NCI-H2107 treated with DMSO at 0.1 percent for 48 hours (cell line): ENCODE measurements around the gene CCDC8.
"Not testable (repeated sequence)": the region's sequence is repeated elsewhere in the genome, so short reads cannot be mapped to it uniquely, and the experiment has no call there.

ENCODE experiments used
- DNase-seq: peaks from one replicate; lab custom pipeline; 2025; ENCODE audit not compliant: unreplicated experiment; lab: John Stamatoyannopoulos, UW

Gene CCDC8, protein sequence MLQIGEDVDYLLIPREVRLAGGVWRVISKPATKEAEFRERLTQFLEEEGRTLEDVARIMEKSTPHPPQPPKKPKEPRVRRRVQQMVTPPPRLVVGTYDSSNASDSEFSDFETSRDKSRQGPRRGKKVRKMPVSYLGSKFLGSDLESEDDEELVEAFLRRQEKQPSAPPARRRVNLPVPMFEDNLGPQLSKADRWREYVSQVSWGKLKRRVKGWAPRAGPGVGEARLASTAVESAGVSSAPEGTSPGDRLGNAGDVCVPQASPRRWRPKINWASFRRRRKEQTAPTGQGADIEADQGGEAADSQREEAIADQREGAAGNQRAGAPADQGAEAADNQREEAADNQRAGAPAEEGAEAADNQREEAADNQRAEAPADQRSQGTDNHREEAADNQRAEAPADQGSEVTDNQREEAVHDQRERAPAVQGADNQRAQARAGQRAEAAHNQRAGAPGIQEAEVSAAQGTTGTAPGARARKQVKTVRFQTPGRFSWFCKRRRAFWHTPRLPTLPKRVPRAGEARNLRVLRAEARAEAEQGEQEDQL

DNA sequence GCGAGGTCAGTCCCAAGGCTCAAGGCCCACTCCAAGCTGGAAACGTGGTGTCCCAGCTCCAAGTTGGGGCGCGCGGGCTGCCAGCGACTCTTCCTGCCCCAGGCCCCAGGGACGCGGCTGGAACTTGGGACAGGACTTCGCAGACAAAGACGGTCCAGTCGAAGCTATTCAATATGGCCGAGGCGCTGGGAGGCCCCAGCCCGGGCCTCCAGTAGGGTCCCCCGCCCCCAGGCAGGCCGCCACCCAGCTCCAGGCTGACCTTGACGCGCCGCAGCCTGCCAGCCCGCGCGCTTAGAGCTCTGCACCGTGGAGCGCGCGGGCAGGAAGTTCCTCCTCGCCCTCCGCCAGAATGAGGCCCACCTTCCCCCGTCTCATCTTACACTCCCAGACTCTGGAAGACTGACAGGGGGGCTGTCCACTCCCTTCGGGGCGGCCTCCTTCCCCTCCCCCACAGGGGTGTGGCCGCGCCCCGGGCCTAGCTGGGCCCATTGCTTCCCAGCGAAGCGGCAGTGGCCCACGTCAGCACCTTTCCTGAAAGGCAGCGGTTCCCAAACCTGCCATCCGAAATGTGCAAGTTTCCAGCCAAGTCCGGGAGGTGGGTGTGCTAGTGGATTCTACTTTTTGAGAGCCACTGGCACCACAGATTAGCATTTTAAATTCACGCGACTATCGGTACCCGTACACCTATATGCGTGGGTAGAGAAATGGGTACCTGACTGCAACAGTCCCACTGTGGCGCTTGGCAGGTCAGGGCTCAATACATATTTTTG is at the start of gene CCDC8:
Gene CCDC8 (minus strand): TSS at position 303 of the 770 bp plus-strand sequence. CDS start 754 bp downstream, outside the sequence.
- DNase-seq = no peak

DNA sequence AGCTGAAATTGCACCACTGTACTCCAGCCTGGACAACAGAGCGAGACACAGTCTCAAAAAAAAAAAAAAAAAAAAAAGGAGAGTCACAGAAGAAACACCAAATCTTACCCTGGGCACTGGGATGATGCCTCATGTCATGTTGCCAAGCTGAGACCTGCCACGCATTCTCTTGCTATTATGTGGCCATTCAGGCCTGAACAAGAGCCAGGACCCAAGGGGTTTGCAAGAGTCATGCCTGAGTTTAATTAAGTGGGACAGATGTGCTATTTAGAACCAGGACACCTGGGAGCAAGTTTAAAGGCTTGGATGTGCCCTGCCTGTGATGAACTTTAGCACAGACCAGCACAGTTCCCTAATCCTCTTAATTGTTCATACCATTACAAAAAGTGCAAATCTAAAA is 48.2 kb upstream of the CCDC8 start:
- DNase-seq = no peak

DNA sequence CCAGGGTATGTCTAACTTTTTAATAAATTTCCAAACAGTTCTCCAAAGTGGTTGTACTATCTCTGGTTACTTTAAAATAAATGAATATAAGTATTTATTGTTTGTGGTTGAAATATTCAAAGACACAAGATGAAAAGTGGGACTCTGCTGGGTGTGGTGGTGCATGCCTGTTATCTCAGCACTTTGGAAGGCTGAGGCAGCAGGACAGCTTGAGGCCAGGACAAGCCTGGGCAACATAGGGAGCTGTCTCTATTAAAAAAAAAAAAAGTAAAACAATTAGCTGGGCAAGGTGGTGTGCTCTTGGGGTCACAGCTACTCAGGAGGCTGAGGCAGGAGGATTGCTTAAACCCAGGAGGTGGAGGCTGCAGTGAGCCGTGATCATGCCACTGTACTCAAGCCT is 47.6 kb upstream of the CCDC8 start:
- DNase-seq = no peak

DNA sequence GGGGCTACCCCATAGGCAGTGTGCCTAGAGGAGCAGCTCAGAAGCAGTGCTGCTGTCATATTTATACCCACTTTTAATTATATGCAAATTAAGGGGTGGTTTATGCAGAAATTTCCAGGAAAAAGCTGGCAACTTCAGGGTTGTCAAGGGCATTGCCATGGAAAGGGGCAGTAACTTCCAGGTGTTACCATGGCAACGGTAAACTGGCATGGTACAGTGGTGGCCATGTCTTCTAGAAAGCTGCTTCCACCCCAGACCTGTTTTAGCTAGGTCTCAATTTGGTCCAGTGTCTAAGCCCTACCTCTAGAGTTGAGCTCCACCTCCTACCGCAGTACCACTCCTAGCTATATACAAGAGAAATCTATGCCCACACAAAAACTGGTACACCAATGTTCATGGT is 46.7 kb upstream of the CCDC8 start:
- DNase-seq = no peak

DNA sequence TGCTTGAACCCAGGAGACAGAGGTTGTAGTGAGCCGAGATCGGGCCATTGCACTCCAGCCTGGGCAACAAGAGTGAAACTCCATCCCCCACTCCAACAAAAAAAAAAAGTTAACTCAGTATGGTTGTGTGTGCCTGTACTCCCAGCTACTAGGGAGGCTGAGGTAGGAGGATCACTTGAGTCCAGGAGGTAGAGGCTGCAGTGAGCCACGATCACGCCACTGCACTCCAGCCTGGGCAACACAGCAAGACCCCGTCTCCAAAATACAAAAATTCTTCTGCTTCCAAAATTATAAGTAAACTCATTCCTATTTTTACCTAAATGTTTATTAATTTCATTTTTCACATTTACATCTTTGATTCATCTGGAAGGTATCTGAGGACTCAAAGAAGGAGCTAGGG is 43.6 kb upstream of the CCDC8 start:
- no peak for DNase-seq

DNA sequence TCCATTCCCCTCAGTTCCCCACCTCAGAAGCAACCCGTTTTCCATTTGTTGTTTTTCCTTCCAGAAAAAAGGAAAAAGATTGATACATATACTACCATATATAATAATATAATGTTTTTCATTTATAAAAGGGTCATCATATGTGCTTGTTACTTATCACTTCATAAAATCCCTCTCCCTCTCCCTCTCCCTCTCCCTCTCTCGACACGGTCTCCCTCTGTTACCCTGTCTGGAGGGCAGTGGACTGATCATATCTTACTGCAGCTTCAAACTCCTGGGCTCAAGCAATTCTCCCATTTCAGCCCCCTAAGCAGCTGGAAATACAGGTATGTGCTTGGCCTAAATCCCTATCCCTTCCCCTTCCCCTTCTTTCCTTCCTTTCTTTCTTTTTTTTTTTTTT is 40.9 kb upstream of the CCDC8 start:
- DNase-seq = no peak

DNA sequence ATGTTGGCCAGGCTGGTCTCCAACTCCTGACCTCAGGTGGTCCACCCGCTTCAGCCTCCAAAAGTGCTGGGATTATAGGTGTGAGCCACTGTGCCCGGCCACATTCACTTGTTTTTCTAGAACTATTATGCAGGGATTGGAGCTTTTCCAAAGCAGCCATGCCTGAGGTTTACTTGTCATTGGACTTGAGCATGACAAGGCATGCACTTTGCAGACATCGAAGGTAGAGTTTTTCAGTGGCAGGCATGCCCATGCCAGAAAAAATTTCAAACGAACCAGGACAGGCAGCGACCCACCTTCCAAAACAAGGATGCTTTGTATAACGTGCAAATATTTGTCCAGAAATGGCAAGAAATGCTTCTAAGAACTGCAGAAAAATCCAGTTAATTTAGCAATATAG is 40.3 kb upstream of the CCDC8 start:
- DNase-seq = no peak

DNA sequence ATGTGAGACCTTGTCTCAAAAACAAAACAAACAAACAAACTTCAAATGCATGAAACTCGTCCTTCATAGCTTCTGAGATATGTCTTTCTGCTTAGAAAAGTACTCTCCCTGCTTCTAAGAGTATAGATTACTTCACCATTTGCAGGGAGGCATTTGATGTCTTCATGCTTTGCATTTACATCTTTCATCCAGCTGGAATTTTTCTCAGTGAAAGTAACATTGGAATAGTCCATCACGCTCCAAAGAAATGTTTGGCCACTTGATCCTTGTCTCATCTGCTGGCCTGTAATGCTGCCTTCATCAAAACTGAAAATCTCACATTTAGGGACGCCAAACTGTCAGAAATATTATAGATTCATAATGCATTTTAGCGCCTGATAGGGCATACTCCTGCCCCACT is 38.8 kb upstream of the CCDC8 start:
- no peak for DNase-seq

DNA sequence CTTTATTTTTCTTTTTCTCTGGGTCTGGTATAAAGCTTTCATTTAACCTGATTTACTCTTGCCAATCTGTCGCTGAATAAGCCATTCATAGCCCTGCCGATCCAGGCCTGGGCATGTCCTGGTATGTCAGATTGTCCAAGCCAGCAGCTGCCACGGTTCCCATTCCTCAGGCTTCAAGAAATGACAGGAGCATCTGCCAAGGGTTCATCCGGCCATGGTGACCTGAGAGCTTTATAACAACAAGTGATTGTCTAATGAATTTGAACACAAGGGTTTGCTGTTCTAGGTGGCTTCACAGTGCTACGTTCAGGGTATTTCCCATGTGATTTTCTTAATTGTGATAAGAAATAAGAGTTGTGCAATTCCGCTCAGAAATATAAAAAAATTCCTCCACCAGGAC is 38.0 kb upstream of the CCDC8 start:
- no peak for DNase-seq

DNA sequence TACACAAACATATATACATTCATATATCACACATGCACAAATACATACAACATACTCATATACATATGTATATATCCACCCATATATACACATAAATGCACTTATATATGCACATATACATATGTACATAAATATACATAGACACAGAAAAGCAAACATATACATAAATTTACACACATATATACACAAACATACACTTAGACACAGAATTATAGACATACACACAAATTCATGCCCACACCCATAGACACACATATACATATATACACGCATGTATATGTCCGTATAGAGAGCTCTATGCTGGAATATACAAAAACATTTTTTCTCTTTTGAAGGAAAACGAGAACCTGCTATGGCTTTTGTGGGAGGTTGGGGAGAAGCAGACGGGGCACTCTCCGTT is 37.4 kb upstream of the CCDC8 start:
- DNase-seq = no peak

DNA sequence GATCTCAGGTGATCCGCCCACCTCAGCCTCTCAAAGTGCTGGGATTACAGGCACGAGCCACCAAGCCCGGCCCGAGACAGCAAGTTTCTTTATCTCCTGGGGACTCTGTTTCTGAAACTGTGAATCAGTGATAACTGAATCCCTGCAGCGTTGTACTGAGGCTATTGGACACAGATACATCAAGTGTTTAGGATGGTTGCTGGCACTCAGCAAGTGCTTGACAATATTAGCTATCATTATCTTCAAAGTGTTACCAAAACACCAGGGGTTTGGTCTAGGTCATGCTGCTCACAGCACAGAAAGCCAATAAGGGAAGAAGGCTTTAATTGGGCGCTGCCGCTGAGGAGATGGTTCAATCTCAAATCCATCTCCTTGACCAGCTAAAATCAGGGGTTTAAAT is 35.9 kb upstream of the CCDC8 start:
- no peak for DNase-seq

DNA sequence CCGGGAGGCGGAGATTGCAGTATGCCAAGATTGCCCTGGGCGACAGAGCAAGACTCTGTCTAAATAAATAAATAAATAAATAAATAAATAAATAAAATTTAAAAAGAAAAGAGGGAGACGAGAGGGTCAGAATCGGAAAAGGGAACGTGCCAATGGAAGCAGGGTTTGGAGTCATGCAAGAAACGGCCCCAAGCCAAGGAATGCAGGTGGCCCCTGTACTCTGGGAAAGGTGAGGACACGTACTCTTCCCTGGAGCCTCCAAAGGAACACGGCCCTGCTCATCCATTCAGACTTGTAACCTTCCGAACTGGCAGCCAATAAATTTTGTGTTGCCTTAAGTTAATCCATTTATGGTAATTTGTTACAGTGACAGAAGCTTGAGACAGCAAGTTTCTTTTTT is 35.2 kb upstream of the CCDC8 start:
- DNase-seq = no peak

DNA sequence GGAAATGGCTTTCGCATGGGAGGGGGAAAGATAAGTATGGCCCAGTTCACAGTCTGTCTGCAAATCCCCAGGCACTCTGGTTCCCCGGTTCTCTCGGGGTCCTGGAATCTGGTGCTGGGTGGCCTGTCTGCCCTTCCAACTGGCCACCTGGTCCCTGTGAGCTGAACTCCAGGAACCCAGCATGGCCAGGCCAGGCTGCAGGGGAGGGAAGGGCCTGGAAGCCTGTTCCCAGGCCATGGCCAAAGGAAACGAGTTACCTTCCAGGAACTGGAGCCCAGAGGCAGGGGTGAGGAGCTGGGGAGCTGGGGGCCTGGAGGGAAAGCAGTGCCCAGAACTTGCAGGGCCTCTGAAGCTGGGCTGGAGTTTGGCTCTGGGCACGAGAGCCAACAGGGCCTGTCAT is 34.5 kb upstream of the CCDC8 start:
- no peak for DNase-seq

DNA sequence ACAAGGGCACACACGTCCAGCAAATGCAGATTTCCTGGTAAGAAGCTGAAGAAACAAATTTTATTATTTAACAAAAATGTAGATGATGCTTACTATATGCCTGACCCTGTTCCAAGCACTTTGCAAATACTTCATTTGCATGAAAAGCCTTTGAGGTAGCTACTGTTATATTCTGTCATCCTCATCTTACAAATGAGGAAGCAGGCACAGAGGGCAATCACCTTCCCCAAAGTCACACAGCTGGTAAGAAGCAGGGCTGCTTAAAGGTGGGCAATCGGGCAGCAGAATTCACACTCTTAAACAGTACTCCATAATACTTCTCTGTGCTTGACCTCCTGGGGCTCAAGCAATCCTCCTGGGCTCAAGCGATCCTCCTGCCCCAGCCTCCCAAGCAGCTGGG is 33.6 kb upstream of the CCDC8 start:
- no peak for DNase-seq

DNA sequence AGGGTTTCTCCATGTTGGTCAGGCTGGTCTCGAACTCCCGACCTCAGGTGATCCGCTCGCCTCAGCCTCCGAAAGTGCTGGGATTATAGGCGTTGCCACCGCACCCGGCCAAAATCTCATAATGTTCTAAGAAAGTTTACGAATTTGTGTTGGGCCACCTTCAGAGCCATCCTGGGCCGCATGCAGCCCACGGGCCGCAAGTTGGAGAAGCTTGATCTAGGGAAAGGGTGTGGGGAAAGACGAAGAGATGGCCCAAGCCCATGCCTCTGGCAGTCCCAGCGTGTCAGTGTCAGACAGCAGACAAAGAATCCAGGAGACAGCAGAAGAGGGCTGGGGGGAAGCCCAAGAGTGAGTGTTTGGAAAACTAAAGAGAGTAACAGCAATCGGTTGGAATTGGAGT is 32.7 kb upstream of the CCDC8 start:
- no peak for DNase-seq

DNA sequence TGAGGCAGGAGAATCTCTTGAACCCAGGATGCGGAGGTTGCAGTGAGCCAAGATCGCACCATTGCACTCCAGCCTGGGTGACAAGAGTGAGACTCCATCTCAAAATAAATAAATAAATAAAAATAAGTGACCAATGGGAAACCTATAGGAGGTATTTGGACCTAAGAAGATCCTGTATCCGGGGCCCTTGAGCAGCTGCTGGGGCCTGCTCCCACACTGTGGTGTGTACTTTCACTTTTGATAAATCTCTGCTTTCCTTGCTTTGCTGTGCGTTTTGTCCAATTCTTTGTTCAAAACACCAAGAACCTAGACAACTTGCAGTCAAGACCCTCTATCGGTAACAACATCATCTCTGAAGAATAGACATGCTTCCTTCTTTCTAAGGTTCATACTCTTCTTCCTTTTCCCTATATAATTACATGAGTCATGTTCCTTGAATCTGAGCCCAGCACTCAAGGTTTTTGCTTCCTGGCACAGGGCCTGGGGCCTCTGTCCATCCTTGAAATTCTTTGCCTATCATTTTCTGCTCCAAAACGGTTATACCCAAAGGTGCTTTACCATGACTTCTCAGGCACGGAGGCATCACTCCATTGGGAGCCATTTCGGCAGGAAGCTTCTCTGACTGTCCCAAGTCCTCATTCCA is 29.6 kb upstream of the CCDC8 start:
- DNase-seq = no peak

DNA sequence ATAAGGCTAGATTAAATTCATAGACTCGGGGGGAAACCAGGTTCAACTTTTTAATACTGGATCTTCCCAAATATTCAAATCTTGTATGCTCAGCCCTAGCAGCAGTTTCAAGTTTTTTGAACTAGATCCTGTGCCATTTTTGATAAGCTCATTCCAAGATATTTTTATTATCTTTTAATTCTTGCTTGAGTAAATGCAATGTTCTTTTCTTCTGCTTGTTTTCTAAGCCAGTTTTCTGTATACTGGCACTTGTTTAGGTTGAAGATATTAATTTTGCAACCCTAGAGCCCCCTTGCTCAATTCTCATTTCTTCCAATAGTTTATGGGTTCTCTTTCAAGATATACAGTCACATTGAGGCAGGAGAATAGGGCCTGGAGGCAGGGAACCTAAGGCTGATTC is 28.5 kb upstream of the CCDC8 start:
- DNase-seq = no peak

DNA sequence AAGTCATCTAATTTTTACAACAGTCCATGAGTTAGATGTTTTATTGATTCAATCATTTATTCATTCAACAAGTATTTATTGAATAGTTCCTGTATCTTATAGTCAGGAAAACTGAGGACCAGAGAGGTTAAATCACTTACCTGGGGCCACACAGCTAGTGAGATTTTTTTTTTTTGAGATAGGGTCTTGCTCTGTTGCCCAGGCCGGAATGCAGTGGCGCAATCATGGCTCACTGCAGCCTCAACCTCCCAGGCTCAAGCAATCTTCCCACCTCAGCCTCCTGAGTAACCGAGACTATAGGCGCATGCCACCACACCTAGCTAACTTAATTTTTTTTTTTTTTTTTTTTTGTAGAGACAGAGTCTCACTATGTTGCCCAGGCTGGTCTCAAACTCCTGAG is 22.3 kb upstream of the CCDC8 start:
- DNase-seq = not testable (repeated sequence)

DNA sequence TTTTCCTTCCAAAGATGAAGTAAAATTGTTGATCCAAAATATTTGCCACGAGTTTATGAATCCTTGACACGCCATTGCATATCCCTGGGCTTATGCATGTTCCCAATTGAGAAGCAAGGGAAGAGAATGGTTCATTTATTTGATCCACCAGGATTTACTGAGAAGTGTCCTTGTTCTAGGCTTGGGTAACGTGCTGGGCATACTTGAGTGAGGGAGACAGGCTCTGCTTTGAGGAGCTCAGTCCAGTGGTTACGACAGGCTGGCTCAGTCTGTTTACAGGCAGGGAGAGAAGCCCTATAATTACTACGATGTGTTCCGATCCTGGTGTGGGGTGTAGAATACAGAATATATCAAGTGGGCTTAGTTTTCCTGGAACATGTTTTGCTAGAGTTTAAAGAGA is 21.6 kb upstream of the CCDC8 start:
- DNase-seq = no peak

DNA sequence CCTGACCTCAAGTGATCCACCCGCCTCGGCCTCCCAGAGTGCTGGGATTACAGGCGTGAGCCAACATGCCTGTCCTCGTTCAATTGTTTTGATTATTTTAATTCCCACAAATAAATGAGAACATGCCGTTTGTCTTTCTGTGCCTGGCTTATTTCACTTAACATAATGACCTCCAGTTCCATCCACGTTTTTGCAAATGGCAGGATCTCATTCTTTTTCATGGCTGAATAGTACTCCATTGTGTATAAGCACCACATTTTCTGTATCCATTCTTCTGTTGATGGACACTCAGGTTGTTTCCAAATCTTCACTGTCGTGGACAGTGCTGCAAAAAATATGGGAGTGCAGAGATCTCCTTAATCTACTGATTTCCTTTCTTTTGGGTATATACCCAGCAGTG is 20.1 kb upstream of the CCDC8 start:
- DNase-seq = not testable (repeated sequence)

DNA sequence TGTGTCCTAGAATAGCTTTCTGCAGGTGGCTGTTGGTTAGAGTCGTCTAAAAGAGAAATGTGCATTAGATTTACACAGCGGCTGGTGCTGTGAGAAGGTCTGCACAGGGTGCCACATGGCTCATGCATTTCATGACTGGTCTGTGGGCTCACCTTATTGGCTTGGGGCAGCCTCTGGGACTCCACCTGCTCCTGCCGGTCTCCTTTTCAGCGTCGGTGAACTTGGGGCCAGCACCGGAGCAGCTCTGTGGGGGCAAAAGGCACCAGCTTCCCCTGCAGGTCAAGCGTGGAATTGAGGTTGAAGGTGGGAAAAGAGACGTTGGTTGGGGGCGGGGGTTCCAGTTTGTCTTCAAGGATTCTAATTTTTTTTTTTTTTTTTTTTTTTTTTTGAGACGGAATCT is 18.5 kb upstream of the CCDC8 start:
- DNase-seq = no peak

DNA sequence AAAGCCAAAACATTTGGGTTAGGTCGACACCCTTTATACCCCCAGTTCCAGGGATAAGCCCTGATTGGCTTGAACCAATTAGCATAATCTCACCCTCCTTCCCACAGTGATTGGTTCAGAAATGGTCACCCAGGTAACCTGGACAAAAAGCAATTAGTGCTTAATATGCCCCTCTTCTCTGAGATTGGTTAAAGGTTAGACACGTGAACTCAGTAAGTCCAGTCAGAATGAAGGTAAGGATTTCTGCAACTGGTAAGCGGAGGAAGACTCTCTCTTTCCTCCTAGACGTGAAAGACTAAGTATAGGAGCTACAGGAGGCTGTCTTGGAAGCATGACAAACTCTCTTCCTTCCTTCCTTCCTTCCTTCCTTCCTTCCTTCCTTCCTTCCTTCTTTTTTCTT is 16.6 kb upstream of the CCDC8 start:
- DNase-seq = no peak
